ENCODE measurements around the gene SLIT3.

Gene SLIT3

DNA sequence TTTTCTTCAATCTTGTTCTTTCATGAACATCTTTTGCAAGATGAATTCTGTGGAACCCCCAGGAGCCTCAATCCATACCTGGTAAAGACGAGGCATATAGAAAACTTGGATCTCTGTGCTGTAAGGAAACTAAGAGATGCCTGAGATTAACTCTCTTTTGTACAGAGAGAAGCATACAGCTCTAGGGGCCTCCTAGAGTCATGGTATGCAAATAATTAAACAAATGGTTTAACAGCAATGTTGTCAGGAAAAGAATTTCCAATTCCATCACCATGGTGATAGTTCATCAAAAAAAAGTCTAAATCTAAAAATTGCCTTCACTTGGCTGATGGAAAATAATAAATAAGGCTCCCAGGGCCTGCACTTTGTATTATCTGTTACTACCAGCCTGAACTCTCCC, 275.4 kb downstream of the SLIT3 start:
- H3K4me3 ChIP-seq (ENCODE audit: low read length, poor library complexity, severe bottlenecking) = no peak overlapping the region
- H3K9ac ChIP-seq (ENCODE audit: low read depth, low read length, poor library complexity, severe bottlenecking) = no peak overlapping the region

DNA sequence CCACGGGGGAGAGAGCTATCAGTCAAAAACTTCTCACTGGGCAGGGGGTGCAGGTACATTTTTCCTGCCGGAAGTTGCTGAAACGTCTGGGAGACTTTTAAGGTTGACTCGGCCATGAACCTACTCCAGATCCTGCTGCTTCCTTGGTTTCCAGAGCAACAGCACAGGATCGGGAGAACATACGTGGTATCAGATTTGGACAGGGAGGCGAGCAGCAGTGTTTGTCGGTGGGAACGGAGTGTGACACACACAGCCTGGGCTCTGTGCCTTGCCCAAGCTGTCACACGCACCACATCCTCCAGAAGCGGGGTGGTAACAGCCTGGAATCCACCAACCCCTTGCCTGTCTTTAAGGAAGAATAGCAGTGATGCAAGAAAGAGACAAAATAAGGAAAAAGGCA, 276.5 kb downstream of the SLIT3 start:
- H3K27me3 ChIP-seq (ENCODE audit: insufficient read depth, low read length, poor library complexity, severe bottlenecking) = no peaks in the 10 kb centered on the region
- TF ChIP-seq EZH2phosphoT487 (IDR thresholded peaks at IDR 0.05; ENCODE audit: borderline replicate concordance) = no peak
- TF ChIP-seq, protein P1, sequence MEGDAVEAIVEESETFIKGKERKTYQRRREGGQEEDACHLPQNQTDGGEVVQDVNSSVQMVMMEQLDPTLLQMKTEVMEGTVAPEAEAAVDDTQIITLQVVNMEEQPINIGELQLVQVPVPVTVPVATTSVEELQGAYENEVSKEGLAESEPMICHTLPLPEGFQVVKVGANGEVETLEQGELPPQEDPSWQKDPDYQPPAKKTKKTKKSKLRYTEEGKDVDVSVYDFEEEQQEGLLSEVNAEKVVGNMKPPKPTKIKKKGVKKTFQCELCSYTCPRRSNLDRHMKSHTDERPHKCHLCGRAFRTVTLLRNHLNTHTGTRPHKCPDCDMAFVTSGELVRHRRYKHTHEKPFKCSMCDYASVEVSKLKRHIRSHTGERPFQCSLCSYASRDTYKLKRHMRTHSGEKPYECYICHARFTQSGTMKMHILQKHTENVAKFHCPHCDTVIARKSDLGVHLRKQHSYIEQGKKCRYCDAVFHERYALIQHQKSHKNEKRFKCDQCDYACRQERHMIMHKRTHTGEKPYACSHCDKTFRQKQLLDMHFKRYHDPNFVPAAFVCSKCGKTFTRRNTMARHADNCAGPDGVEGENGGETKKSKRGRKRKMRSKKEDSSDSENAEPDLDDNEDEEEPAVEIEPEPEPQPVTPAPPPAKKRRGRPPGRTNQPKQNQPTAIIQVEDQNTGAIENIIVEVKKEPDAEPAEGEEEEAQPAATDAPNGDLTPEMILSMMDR (conservative IDR thresholded peaks at IDR 0.05; ENCODE audit: low read length) = no peak
- H3K4me1 ChIP-seq (ENCODE audit: insufficient read depth, low read length, poor library complexity, severe bottlenecking) = no peaks in the 10 kb centered on the region
- H3K4me3 ChIP-seq (ENCODE audit: low read length, poor library complexity, severe bottlenecking) = no peak overlapping the region
- no peaks in the 10 kb centered on the region for H3F3A ChIP-seq (ENCODE audit: low read depth)
- H3K36me3 ChIP-seq (ENCODE audit: insufficient read depth, low read length) = no peaks in the 10 kb centered on the region
- H3K9me2 ChIP-seq (replicated peaks; ENCODE audit: low read depth, low read length) = no peaks in the 10 kb centered on the region
- no peak overlapping the region for H3K9ac ChIP-seq (ENCODE audit: low read depth, low read length, poor library complexity, severe bottlenecking)
- H3K9me3 ChIP-seq (ENCODE audit: insufficient read depth, low read depth, low read length) = no peaks in the 10 kb centered on the region
- no peaks in the 10 kb centered on the region for H3K79me2 ChIP-seq (ENCODE audit: insufficient read depth, low read length)
- H3K4me2 ChIP-seq (ENCODE audit: low read depth, low read length, poor library complexity, severe bottlenecking) = no peak overlapping the region
- no peak overlapping the region for H2AFZ ChIP-seq (ENCODE audit: low read length)
- no peaks in the 10 kb centered on the region for H4K20me1 ChIP-seq (ENCODE audit: insufficient read depth, low read length, poor library complexity, severe bottlenecking)

More for the DNA sequence above, 275.4 kb downstream of the SLIT3 start:
- Histone ChIP-seq H3K27me3 (ENCODE audit: insufficient read depth, low read length, poor library complexity, severe bottlenecking) (no peaks in the 10 kb centered on the region), H3K36me3 (ENCODE audit: insufficient read depth, low read length) (no peaks in the 10 kb centered on the region), H3K4me1 (ENCODE audit: insufficient read depth, low read length, poor library complexity, severe bottlenecking) (no peaks in the 10 kb centered on the region), H3K9me2 (replicated peaks; ENCODE audit: low read depth, low read length) (no peaks in the 10 kb centered on the region), H4K20me1 (ENCODE audit: insufficient read depth, low read length, poor library complexity, severe bottlenecking) (no peaks in the 10 kb centered on the region), H3K4me2 (ENCODE audit: low read depth, low read length, poor library complexity, severe bottlenecking) (no peak overlapping the region), H3K79me2 (ENCODE audit: insufficient read depth, low read length) (no peaks in the 10 kb centered on the region), H2AFZ (ENCODE audit: low read length) (no peak overlapping the region), H3F3A (ENCODE audit: low read depth) (no peaks in the 10 kb centered on the region), H3K9me3 (ENCODE audit: insufficient read depth, low read depth, low read length) (no peaks in the 10 kb centered on the region)
- TF ChIP-seq EZH2phosphoT487 (IDR thresholded peaks at IDR 0.05; ENCODE audit: borderline replicate concordance) = no peak

DNA sequence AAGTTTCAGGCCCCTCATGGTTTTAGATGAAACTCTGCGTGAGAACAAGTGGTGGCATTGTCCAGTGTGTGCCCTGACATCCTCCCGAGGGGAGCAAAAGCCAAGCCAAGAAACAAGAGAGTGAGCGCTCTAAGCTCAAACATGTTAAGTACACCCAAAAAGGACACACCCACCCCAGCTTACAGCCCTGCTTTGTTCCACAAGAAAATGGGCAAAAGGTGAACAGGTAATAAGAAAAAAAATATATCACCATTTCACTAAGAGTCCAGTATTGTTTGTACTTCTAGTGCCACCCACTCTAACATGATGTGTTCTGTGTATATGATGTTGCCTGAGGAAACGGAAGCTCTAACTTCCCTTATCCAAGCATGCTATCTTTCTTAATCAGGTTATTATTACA, 278.2 kb downstream of the SLIT3 start:
- H3K79me2 ChIP-seq (ENCODE audit: insufficient read depth, low read length) = no peaks in the 10 kb centered on the region
- H4K20me1 ChIP-seq (ENCODE audit: insufficient read depth, low read length, poor library complexity, severe bottlenecking) = no peaks in the 10 kb centered on the region
- H3K4me2 ChIP-seq (ENCODE audit: low read depth, low read length, poor library complexity, severe bottlenecking) = no peak overlapping the region
- no peaks in the 10 kb centered on the region for H3F3A ChIP-seq (ENCODE audit: low read depth)
- no peak overlapping the region for H2AFZ ChIP-seq (ENCODE audit: low read length)
- H3K4me3 ChIP-seq (ENCODE audit: low read length, poor library complexity, severe bottlenecking) = no peak overlapping the region
- TF ChIP-seq EZH2phosphoT487 (IDR thresholded peaks at IDR 0.05; ENCODE audit: borderline replicate concordance) = no peak
- TF ChIP-seq, protein P1 (conservative IDR thresholded peaks at IDR 0.05; ENCODE audit: low read length) = no peak
- H3K9me2 ChIP-seq (replicated peaks; ENCODE audit: low read depth, low read length) = no peaks in the 10 kb centered on the region
- H3K4me1 ChIP-seq (ENCODE audit: insufficient read depth, low read length, poor library complexity, severe bottlenecking) = no peaks in the 10 kb centered on the region
- no peak overlapping the region for H3K9ac ChIP-seq (ENCODE audit: low read depth, low read length, poor library complexity, severe bottlenecking)
- no peaks in the 10 kb centered on the region for H3K9me3 ChIP-seq (ENCODE audit: insufficient read depth, low read depth, low read length)
- no peaks in the 10 kb centered on the region for H3K27me3 ChIP-seq (ENCODE audit: insufficient read depth, low read length, poor library complexity, severe bottlenecking)
- no peaks in the 10 kb centered on the region for H3K36me3 ChIP-seq (ENCODE audit: insufficient read depth, low read length)

DNA sequence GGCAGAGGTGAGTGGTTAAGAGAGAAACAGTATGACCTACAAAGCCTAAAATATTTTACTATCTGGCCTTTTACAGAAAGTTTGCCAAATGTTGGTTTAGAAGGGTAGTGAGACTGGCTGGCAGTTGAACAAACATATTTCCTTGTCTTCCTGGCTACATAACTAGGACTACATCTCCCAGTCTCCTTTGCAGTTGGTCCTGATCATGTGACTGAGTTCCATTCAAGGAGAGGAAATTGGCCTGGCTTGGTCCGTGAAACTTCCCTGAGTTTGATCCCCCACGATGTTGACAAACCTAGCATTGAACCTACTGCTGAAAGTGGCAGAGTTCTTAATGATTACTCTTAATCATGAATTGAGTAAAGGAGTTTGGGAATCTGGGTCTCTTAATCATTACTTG, 280.8 kb downstream of the SLIT3 start:
- TF ChIP-seq, protein P1 (conservative IDR thresholded peaks at IDR 0.05; ENCODE audit: low read length) = no peak
- TF ChIP-seq EZH2phosphoT487 (IDR thresholded peaks at IDR 0.05; ENCODE audit: borderline replicate concordance) = no peak
- Histone ChIP-seq H2AFZ (ENCODE audit: low read length) (no peak overlapping the region), H3K4me1 (ENCODE audit: insufficient read depth, low read length, poor library complexity, severe bottlenecking) (no peaks in the 10 kb centered on the region), H3K9me2 (replicated peaks; ENCODE audit: low read depth, low read length) (no peaks in the 10 kb centered on the region), H3F3A (ENCODE audit: low read depth) (no peaks in the 10 kb centered on the region), H4K20me1 (ENCODE audit: insufficient read depth, low read length, poor library complexity, severe bottlenecking) (no peaks in the 10 kb centered on the region), H3K27me3 (ENCODE audit: insufficient read depth, low read length, poor library complexity, severe bottlenecking) (no peaks in the 10 kb centered on the region), H3K4me3 (ENCODE audit: low read length, poor library complexity, severe bottlenecking) (no peak overlapping the region), H3K36me3 (ENCODE audit: insufficient read depth, low read length) (no peaks in the 10 kb centered on the region), H3K9ac (ENCODE audit: low read depth, low read length, poor library complexity, severe bottlenecking) (no peak overlapping the region), H3K79me2 (ENCODE audit: insufficient read depth, low read length) (no peaks in the 10 kb centered on the region), H3K9me3 (ENCODE audit: insufficient read depth, low read depth, low read length) (no peaks in the 10 kb centered on the region), H3K4me2 (ENCODE audit: low read depth, low read length, poor library complexity, severe bottlenecking) (no peak overlapping the region)

Measured in Loucy (cell line).